GM12891 (cell line): Measurements from ENCODE around the gene TTC36.

Source experiments
- POLR2A ChIP-seq: IDR thresholded peaks from 2 replicates; pipeline ENCODE4 v1.6.1; 2011; ENCODE audit warnings: low read depth, low read length, control low read depth
- POLR2AphosphoS5 ChIP-seq: IDR thresholded peaks from 2 replicates; pipeline ENCODE4 v1.6.1; 2011; ENCODE audit warnings: low read depth, low read length, control low read depth
- TAF1 ChIP-seq: IDR thresholded peaks from 2 replicates; pipeline ENCODE4 v1.6.1; 2011; ENCODE audit warnings: low read depth, low read length, control low read depth

- TF ChIP-seq TAF1 (no peak), POLR2AphosphoS5 (no peak), POLR2A (no peak)
Measured at GRCh38 chr11:118511601-118512000, 15.7 kb upstream of the TTC36 start.
